ENCODE measurements around the gene INO80D.

INO80D gene

GRCh38 chr2:205976120-205976814 lies 109.7 kb downstream of the INO80D start:
- DNase-seq = no peak

- DNase-seq = no peak
Observed at GRCh38 chr2:205975082-205975949, 110.7 kb downstream of the INO80D start.

- no peak for DNase-seq
Observed at GRCh38 chr2:205972113-205972512, 113.9 kb downstream of the INO80D start.

GRCh38 chr2:205970348-205970747 lies 115.6 kb downstream of the INO80D start:
- no peak for DNase-seq

- DNase-seq = no peak
Observed at GRCh38 chr2:205969584-205969983, 116.4 kb downstream of the INO80D start.

- no peak for DNase-seq
Observed at GRCh38 chr2:205967391-205968075, 118.4 kb downstream of the INO80D start.

GRCh38 chr2:205965707-205966106 lies 120.3 kb downstream of the INO80D start:
- DNase-seq = no peak

- DNase-seq = no peak
Observed at GRCh38 chr2:205964111-205964761, 121.7 kb downstream of the INO80D start.

GRCh38 chr2:205959521-205959920 lies 126.5 kb downstream of the INO80D start:
- no peak for DNase-seq

- DNase-seq = no peak
Observed at GRCh38 chr2:205957452-205958154, 128.4 kb downstream of the INO80D start.

- DNase-seq = no peak
Observed at GRCh38 chr2:205954707-205955106, 131.3 kb downstream of the INO80D start.

GRCh38 chr2:205952282-205952681 lies 133.7 kb downstream of the INO80D start:
- DNase-seq = no peak

GRCh38 chr2:205948883-205949282 lies 137.1 kb downstream of the INO80D start:
- no peak for DNase-seq

GRCh38 chr2:205948496-205948837 lies 137.5 kb downstream of the INO80D start:
- no peak for DNase-seq

GRCh38 chr2:205947621-205948495 lies 138.1 kb downstream of the INO80D start:
- DNase-seq = peak; percentile 81

- DNase-seq = no peak
Observed at GRCh38 chr2:205946226-205946625, 139.7 kb downstream of the INO80D start.

Data from NCI-H2227 treated with DMSO at 0.1 percent for 48 hours (cell line).